HG03521 (cell line): ENCODE data around the gene AKT1.
"Not testable (repeated sequence)": the region's sequence is repeated elsewhere in the genome, so short reads cannot be mapped to it uniquely, and the experiment has no call there.

Source experiments
- ATAC-seq: cut with Tn5 transposase; IDR thresholded peaks from one replicate; pipeline ENCODE4 v1.9.1; 2021; ENCODE audit warnings: mild to moderate bottlenecking, moderate library complexity; ENCODE audit not compliant: unreplicated experiment

Gene AKT1

DNA sequence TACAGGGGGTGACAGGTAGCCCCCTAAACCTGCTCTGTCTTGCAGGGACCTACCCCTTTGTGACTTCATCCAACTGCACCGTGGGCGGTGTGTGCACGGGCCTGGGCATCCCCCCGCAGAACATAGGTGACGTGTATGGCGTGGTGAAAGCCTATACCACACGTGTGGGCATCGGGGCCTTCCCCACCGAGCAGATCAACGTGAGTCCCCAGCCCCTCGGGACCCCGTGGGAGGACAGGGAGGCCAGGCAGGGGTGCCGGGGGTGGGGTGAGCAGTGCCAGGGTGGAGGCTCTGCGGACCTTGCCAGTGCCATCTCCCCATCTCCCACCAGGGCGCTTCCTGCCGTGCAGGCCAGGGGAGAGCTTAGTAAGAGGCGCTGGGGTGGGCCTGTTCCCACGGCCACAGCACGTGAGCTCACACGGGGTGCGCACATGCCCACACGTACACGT, 53.7 kb downstream of the AKT1 start:
- no peak for ATAC-seq

DNA sequence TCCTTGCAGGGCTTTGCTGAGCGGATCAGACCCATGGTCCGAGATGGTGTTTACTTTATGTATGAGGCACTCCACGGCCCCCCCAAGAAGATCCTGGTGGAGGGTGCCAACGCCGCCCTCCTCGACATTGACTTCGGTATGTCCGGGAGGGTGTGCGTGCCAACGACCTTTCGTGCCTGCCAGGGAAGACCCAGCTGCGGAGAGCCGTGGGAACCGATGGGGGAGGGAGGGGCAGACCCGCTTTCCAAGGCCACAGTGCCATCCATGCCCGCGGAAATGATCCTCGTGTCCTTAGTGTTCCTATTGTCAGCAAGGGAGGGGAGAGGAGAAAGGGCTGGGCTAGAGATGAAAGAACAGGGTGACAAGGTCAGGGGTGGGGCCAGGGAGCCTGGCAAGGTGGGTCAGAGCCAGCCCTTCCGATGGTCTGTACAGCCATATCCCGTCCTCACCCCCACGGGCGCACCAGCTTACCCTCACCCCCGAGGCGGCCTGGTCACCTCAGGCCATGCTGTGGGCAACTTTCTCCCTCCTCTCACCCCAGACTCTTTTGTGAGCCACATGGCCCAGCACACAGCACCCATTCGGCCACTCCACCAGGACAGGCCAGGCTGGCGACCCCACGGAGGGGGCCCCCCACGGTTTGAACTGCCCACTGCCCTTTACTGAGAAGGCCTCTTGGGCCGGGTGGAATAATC, 54.3 kb downstream of the AKT1 start:
- ATAC-seq, result no peak

GRCh38 chr14:104739546-104740516, 55.7 kb downstream of the AKT1 start:
- ATAC-seq, result no peak

GRCh38 chr14:104739026-104739425, 56.5 kb downstream of the AKT1 start:
- no peak for ATAC-seq

- ATAC-seq, result no peak
These were observed 57.1 kb downstream of the AKT1 start for GRCh38 chr14:104738375-104739019.

- ATAC-seq, result no peak
These were observed 59.5 kb downstream of the AKT1 start for GRCh38 chr14:104735830-104736642.

- ATAC-seq, result no peak
These were observed 60.4 kb downstream of the AKT1 start for GRCh38 chr14:104734991-104735779.

DNA sequence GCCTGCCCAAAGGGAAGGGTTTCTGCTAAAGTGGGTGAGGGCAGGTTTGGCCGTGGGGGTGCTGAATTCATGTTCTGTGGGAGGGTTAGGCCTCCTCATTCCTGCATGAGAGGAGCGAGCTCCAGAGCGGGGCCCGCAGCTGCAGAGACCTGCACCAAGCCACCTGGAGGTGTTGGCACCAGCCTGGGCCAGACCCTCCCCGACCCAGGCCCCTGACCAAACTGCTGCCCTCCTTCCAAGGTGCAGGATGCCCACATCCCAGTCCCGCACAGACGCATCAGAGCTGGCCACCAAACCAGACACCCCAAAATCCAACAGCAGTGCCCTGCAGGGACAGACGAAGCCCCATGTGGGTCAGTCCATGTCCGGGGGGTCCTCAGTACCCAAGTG, 61.0 kb downstream of the AKT1 start:
- ATAC-seq, result no peak

- no peak for ATAC-seq
These were observed 61.4 kb downstream of the AKT1 start for GRCh38 chr14:104734051-104734587.

DNA sequence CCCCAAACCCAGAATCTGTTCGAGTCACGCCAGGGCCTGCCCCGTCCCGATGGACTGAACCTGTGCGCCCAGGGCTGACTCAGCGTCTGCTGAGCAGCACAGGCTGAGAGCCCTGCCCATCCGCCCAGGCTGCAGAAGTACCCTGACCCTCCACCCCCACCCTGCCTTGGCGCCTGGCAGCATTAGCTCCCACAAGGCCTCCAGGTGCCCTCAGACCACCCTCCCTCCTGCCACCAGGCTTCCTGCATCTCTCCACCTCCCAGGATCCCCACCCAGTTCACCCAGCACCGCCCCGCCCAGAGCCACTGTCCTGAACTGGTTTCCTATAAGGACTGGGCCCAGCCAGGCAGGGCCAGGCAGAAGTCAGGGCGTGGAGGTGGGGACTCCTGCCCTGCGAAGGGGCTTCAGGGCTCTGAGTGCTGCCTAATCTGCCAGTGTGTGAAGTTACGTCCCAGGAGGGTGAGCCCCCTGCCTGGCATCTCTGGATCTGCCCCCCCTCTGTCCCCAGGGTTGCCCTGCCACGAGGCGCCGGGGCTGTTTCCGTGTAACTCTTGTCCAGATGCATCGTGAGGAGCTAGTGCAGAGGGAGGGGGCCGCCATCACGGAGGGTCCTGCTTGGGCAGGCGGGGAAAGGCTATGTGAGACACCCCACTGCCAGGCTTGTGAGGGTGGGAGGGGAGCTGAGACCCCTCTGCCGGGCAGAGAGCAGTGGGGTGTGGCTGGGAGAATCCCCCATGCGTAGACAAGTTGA, 62.4 kb downstream of the AKT1 start:
- ATAC-seq, result no peak

- ATAC-seq, result no peak
These were observed 63.2 kb downstream of the AKT1 start for GRCh38 chr14:104732355-104732804.

DNA sequence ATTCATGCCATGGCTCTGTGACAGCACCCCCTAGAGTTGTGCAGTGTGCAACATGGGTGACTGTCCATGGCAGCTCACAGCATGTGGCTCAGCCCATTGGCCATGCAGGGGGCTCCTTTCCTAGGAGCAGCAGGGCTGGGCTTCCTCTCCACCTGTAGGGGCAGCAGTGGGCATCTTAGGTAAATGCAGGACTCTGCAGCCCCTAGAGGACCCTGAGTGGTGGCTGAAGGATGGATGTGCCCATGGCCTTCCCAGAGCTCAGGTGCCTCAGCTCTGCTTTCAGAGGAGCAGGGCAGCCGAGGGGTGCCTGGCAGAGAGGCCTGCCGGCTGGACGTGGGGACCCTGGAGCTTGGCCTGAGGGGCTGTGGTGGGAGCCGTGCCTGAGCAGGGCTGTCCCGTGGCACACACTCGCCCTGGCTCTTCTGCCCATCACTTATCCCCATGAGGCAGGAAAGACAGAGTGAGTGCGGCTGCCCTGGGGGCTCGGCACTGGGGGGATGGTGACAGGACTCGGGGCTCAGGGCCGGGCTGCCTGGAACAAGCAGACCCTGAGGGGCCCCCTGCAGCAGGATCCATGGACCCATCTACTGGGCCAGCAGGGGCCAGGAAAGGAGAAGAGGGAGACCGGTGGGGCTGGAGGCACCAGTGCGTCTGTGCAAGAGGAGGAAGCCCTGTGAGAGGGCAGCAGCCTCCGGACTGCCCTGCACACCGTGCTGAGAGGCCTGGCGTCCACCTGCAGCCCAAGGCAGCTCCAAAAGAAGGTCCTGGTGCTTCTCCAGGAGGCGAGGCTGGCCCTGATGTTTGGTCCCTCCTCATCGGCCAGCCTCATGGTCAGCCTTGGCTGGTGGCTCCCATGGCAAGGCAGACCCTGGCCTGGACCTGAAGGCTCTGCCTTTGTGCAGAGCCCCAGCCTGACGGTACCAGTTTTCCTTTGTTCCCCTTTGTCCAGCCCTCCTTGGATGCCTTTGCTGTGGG, 63.9 kb downstream of the AKT1 start:
- no peak for ATAC-seq

DNA sequence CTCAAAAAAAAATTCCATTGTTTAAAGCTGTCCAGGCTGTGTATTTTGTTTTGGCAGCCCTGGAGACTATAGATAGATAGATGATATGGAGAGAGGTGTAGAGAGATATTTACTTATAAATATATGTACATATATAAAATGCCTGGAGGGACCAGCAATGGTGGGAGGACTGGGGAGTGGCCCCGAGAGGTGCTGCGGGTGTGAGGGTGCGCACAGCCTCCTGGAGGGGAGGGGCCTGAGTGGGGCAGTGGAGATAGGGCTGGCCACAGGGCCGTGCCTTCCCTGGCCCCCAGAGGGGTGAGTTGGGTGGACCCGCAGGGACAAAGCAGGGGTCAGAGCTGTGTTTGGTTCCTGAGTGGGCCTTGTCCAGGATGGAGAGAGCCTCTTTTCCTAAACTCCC, 65.1 kb downstream of the AKT1 start:
- no peak for ATAC-seq

DNA sequence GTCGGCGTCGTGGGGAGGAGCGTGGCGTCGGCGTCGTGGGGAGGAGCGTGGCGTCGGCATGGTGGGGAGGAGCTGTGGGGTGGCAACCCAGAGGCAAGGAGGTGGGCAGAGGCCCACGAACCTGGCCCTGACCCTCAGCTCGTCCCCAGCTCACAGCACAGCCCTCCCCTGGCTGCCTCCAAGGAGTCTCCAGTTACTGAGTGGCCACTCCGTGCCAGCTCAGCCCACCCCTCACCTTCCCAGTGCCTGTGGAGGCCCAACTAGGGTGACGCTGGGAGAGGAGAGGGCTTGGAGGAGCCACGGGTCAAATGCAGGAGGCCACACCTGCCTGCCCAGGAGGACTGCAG, 65.7 kb downstream of the AKT1 start:
- ATAC-seq, result no peak

- not testable (repeated sequence) for ATAC-seq
These were observed 66.2 kb downstream of the AKT1 start for GRCh38 chr14:104729176-104729834.

DNA sequence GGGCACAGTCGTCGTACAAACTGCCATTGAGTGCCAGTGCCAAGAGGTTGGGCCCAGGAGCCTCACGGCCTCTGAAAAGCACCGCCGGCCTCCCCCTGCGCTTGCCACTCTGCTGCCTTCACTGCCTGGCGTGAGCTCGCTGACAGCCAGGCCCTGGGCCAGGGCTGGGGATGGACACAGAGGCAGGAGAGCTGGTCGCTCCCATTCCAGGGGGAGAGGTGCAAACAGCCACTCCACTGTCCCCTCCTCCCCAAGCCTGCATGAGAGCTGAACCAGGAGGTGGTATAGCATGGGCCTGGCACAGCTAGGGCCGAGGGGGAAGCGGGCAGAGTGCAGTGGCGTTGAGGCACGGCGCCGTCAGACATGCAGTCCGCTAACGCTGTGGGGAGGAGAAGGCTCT, 66.9 kb downstream of the AKT1 start:
- no peak for ATAC-seq
